ENCODE data around the gene ADGRD1.
"Not testable (repeated sequence)": the region's sequence is repeated elsewhere in the genome, so short reads cannot be mapped to it uniquely, and the experiment has no call there.

ADGRD1 gene

GRCh38 chr12:131121705-131122405 is 168.1 kb downstream of the ADGRD1 start:
- DNase-seq (ENCODE audit: low read depth in 2 of 2): no peak

- no peak for DNase-seq (ENCODE audit: low read depth in 2 of 2)
These were observed 168.9 kb downstream of the ADGRD1 start for GRCh38 chr12:131122631-131123030.

GRCh38 chr12:131123817-131124216 is 170.1 kb downstream of the ADGRD1 start:
- DNase-seq (ENCODE audit: low read depth in 2 of 2): no peak

GRCh38 chr12:131124487-131125280 is 171.0 kb downstream of the ADGRD1 start:
- DNase-seq (ENCODE audit: low read depth in 2 of 2): no peak

GRCh38 chr12:131126662-131127173 is 173.0 kb downstream of the ADGRD1 start:
- no peak for DNase-seq (ENCODE audit: low read depth in 2 of 2)

- no peak for DNase-seq (ENCODE audit: low read depth in 2 of 2)
These were observed 174.8 kb downstream of the ADGRD1 start for GRCh38 chr12:131128556-131128955.

GRCh38 chr12:131128966-131129619 is 175.4 kb downstream of the ADGRD1 start:
- not testable (repeated sequence) for DNase-seq (ENCODE audit: low read depth in 2 of 2)

- no peak for DNase-seq (ENCODE audit: low read depth in 2 of 2)
These were observed 176.1 kb downstream of the ADGRD1 start for GRCh38 chr12:131129839-131130238.

GRCh38 chr12:131130311-131130911 is 176.7 kb downstream of the ADGRD1 start:
- DNase-seq (ENCODE audit: low read depth in 2 of 2): no peak

- DNase-seq (ENCODE audit: low read depth in 2 of 2): no peak
These were observed 177.5 kb downstream of the ADGRD1 start for GRCh38 chr12:131131077-131131807.

GRCh38 chr12:131131808-131132117 is 178.1 kb downstream of the ADGRD1 start:
- DNase-seq (ENCODE audit: low read depth in 2 of 2): no peak

GRCh38 chr12:131132118-131132892 is 178.6 kb downstream of the ADGRD1 start:
- peak; percentile 66 to 83 for DNase-seq (ENCODE audit: low read depth in 2 of 2)

GRCh38 chr12:131133015-131133905 is 179.6 kb downstream of the ADGRD1 start:
- DNase-seq (ENCODE audit: low read depth in 2 of 2): no peak

- DNase-seq (ENCODE audit: low read depth in 2 of 2): no peak
These were observed 180.3 kb downstream of the ADGRD1 start for GRCh38 chr12:131133994-131134393.

GRCh38 chr12:131134523-131135310 is 181.0 kb downstream of the ADGRD1 start:
- DNase-seq (ENCODE audit: low read depth in 2 of 2): no peak

GRCh38 chr12:131135311-131135785 is 181.6 kb downstream of the ADGRD1 start:
- no peak for DNase-seq (ENCODE audit: low read depth in 2 of 2)

- DNase-seq (ENCODE audit: low read depth in 2 of 2): no peak
These were observed 182.3 kb downstream of the ADGRD1 start for GRCh38 chr12:131135786-131136538.

- no peak for DNase-seq (ENCODE audit: low read depth in 2 of 2)
These were observed 182.8 kb downstream of the ADGRD1 start for GRCh38 chr12:131136539-131136872.

Measured in stimulated activated CD4-positive, alpha-beta T cell treated with anti-CD3 and anti-CD28 coated beads, Interleukin-4, amount 100 ng/mL, for 48 hours (primary cell).